Measurements from ENCODE around the gene MS4A15.
"Not testable (repeated sequence)": the region's sequence is repeated elsewhere in the genome, so short reads cannot be mapped to it uniquely, and the experiment has no call there.

Gene MS4A15

GRCh38 chr11:60791153-60791933, 34.7 kb downstream of the MS4A15 start:
- intact Hi-C loops (cut with DNase I) = no loop called here

GRCh38 chr11:60792521-60792920, 35.9 kb downstream of the MS4A15 start:
- intact Hi-C loops (cut with DNase I) = no loop called here
- no peak for DNase-seq

More at GRCh38 chr11:60791153-60791933, 34.7 kb downstream of the MS4A15 start:
- no peak for DNase-seq

- intact Hi-C loops (cut with DNase I) = no loop called here
- DNase-seq = no peak
Observed at GRCh38 chr11:60795291-60795690, 38.6 kb downstream of the MS4A15 start.

- intact Hi-C loops (cut with DNase I) = no loop called here
Observed at GRCh38 chr11:60797846-60798630, 41.4 kb downstream of the MS4A15 start.

GRCh38 chr11:60798631-60799030, 42.0 kb downstream of the MS4A15 start:
- intact Hi-C loops (cut with DNase I) = no loop called here
- no peak for DNase-seq

More at GRCh38 chr11:60797846-60798630, 41.4 kb downstream of the MS4A15 start:
- no peak for DNase-seq

GRCh38 chr11:60801194-60801593, 44.5 kb downstream of the MS4A15 start:
- DNase-seq = no peak
- intact Hi-C loops (cut with DNase I) = no loop called here

- intact Hi-C loops (cut with DNase I) = no loop called here
- DNase-seq = no peak
Observed at GRCh38 chr11:60803273-60803936, 46.7 kb downstream of the MS4A15 start.

- intact Hi-C loops (cut with DNase I) = no loop called here
- no peak for DNase-seq
Observed at GRCh38 chr11:60809249-60809648, 52.6 kb downstream of the MS4A15 start.

- intact Hi-C loops (cut with DNase I) = no loop called here
- peak in 35 of 42 donors; percentile 9 to 77 (median 42) for DNase-seq
Observed at GRCh38 chr11:60809691-60810090, 53.0 kb downstream of the MS4A15 start.

- intact Hi-C loops (cut with DNase I) = no loop called here
- DNase-seq = no peak
Observed at GRCh38 chr11:60810151-60810550, 53.5 kb downstream of the MS4A15 start.

- intact Hi-C loops (cut with DNase I) = no loop called here
- no peak for DNase-seq
Observed at GRCh38 chr11:60810569-60810968, 53.9 kb downstream of the MS4A15 start.

- no peak for DNase-seq
- intact Hi-C loops (cut with DNase I) = no loop called here
Observed at GRCh38 chr11:60813324-60813723, 56.7 kb downstream of the MS4A15 start.

GRCh38 chr11:60814112-60814511, 57.4 kb downstream of the MS4A15 start:
- intact Hi-C loops (cut with DNase I) = no loop called here
- DNase-seq = no peak

- DNase-seq = no peak
- intact Hi-C loops (cut with DNase I) = no loop called here
Observed at GRCh38 chr11:60816590-60817157, 60.0 kb downstream of the MS4A15 start.

- DNase-seq = no peak
- intact Hi-C loops (cut with DNase I) = no loop called here
Observed at GRCh38 chr11:60818057-60818456, 61.4 kb downstream of the MS4A15 start.

- intact Hi-C loops (cut with DNase I) = no loop called here
Observed at GRCh38 chr11:60821827-60822599, 65.3 kb downstream of the MS4A15 start.

GRCh38 chr11:60823745-60824306, 67.2 kb downstream of the MS4A15 start:
- DNase-seq; intact Hi-C loops (cut with DNase I): not testable (repeated sequence)

More at GRCh38 chr11:60821827-60822599, 65.3 kb downstream of the MS4A15 start:
- DNase-seq = no peak

GRCh38 chr11:60825118-60825517, 68.5 kb downstream of the MS4A15 start:
- no peak for DNase-seq
- intact Hi-C loops (cut with DNase I) = no loop called here
